ENCODE measurements around the gene PLLP. TPM values are rescaled to one million over a fixed set of nuclear protein-coding genes. Genes with fewer than 3 reads are reported as not detected.

The PLLP gene
- total RNA-seq, 2 experiments from 2014 or later = 0.22 TPM; not detected in 1

GRCh38 chr16:57324749-57325148, 40.3 kb upstream of the PLLP start:
- Histone ChIP-seq H2AFZ (ENCODE audit: low read length) (no peak overlapping the region), H3K79me2 (ENCODE audit: insufficient read depth, low read depth, low read length) (no peaks in the 10 kb centered on the region), H4K20me1 (ENCODE audit: insufficient read depth, low read length) (no peaks in the 10 kb centered on the region), H3K4me2 (ENCODE audit: low read length) (no peak overlapping the region), H3K9me2 (ENCODE audit: insufficient read depth, low read length) (no peaks in the 10 kb centered on the region), H3K9me3 (ENCODE audit: low read length) (peaks cover 7% of the 10 kb centered on the region; the same call in 1 of the 2 replicates), H3K4me3 (ENCODE audit: low read depth, low read length, poor library complexity, severe bottlenecking) (no peak overlapping the region), H3K27ac (ENCODE audit: low read depth, low read length, poor library complexity, severe bottlenecking) (no peak overlapping the region), H3K4me1 (ENCODE audit: insufficient read depth, low read length, poor library complexity, severe bottlenecking) (no peaks in the 10 kb centered on the region), H3K36me3 (ENCODE audit: insufficient read depth, low read length) (no peaks in the 10 kb centered on the region)
- no peak for DNase-seq (ENCODE audit: low spot score)
- CTCF ChIA-PET (ENCODE audit: unreplicated experiment) = no interaction called here
- intact Hi-C loops (cut with micrococcal nuclease; ENCODE audit: unreplicated experiment) = no loop called here
- no peak for TF ChIP-seq CTCF (conservative IDR thresholded peaks at IDR 0.05; ENCODE audit: low read length)
- TF ChIP-seq EZH2phosphoT487 (IDR thresholded peaks at IDR 0.05; ENCODE audit: borderline replicate concordance, low read depth, low read length) = no peak
- BruUV-seq (replicated peaks) = no TSS peak
- POLR2A ChIA-PET = no interaction called here

GRCh38 chr16:57319646-57320045, 35.2 kb upstream of the PLLP start:
- BruUV-seq (replicated peaks) = no TSS peak
- no peaks in the 10 kb centered on the region for H3K36me3 ChIP-seq (ENCODE audit: insufficient read depth, low read length)
- DNase-seq (ENCODE audit: low spot score) = no peak
- no peaks in the 10 kb centered on the region for H4K20me1 ChIP-seq (ENCODE audit: insufficient read depth, low read length)
- POLR2A ChIA-PET = no interaction called here
- no peaks in the 10 kb centered on the region for H3K9me3 ChIP-seq (ENCODE audit: low read length)
- TF ChIP-seq EZH2phosphoT487 (IDR thresholded peaks at IDR 0.05; ENCODE audit: borderline replicate concordance, low read depth, low read length) (no peak), CTCF (conservative IDR thresholded peaks at IDR 0.05; ENCODE audit: low read length) (no peak)
- H3K9me2 ChIP-seq (ENCODE audit: insufficient read depth, low read length) = no peaks in the 10 kb centered on the region
- peaks cover 2% of the 10 kb centered on the region for H3K4me1 ChIP-seq (ENCODE audit: insufficient read depth, low read length, poor library complexity, severe bottlenecking)
- H2AFZ ChIP-seq (ENCODE audit: low read length) = no peak overlapping the region
- H3K4me3 ChIP-seq (ENCODE audit: low read depth, low read length, poor library complexity, severe bottlenecking) = no peak overlapping the region
- H3K79me2 ChIP-seq (ENCODE audit: insufficient read depth, low read depth, low read length) = no peaks in the 10 kb centered on the region
- no peak overlapping the region for H3K27ac ChIP-seq (ENCODE audit: low read depth, low read length, poor library complexity, severe bottlenecking)
- intact Hi-C loops (cut with micrococcal nuclease; ENCODE audit: unreplicated experiment) = no loop called here
- CTCF ChIA-PET (ENCODE audit: unreplicated experiment) = no interaction called here
- no peak overlapping the region for H3K4me2 ChIP-seq (ENCODE audit: low read length)

- TF ChIP-seq CTCF (conservative IDR thresholded peaks at IDR 0.05; ENCODE audit: low read length) = no peak
- no peak for TF ChIP-seq EZH2phosphoT487 (IDR thresholded peaks at IDR 0.05; ENCODE audit: borderline replicate concordance, low read depth, low read length)
- intact Hi-C loops (cut with micrococcal nuclease; ENCODE audit: unreplicated experiment) = no loop called here
- DNase-seq (ENCODE audit: low spot score) = no peak
- Histone ChIP-seq H4K20me1 (ENCODE audit: insufficient read depth, low read length) (no peaks in the 10 kb centered on the region), H3K9me3 (ENCODE audit: low read length) (no peaks in the 10 kb centered on the region), H2AFZ (ENCODE audit: low read length) (no peak overlapping the region), H3K4me2 (ENCODE audit: low read length) (no peak overlapping the region), H3K79me2 (ENCODE audit: insufficient read depth, low read depth, low read length) (no peaks in the 10 kb centered on the region), H3K27ac (ENCODE audit: low read depth, low read length, poor library complexity, severe bottlenecking) (no peak overlapping the region), H3K9me2 (ENCODE audit: insufficient read depth, low read length) (no peaks in the 10 kb centered on the region), H3K4me1 (ENCODE audit: insufficient read depth, low read length, poor library complexity, severe bottlenecking) (peaks cover 7% of the 10 kb centered on the region), H3K4me3 (ENCODE audit: low read depth, low read length, poor library complexity, severe bottlenecking) (no peak overlapping the region), H3K36me3 (ENCODE audit: insufficient read depth, low read length) (no peaks in the 10 kb centered on the region)
- POLR2A ChIA-PET = no interaction called here
- BruUV-seq (replicated peaks) = no TSS peak
- CTCF ChIA-PET (ENCODE audit: unreplicated experiment) = no interaction called here
Measured at GRCh38 chr16:57318240-57318970, 33.9 kb upstream of the PLLP start.

Measured in OCI-LY7 (cell line).